Thoracic aorta (tissue), 2 donors: ENCODE data around the gene ZNF385C. TPM values are rescaled to one million over a fixed set of nuclear protein-coding genes. Genes with fewer than 3 reads are reported as not detected.
A peak's percentile ranks its signal among the peaks of the same experiment; 100 is the strongest.

Experiments
- ATAC-seq: fragments of 150-250 bp; one replicate; pipeline ENCODE4 v1.8.0; 2017; ENCODE audit warnings: low read depth; ENCODE audit not compliant: insufficient number of reproducible peaks, low FRiP score
- DNase-seq: peaks from one replicate; pipeline ENCODE4 v3.0.0-alpha.2; 2020; ENCODE audit warnings: low spot score
- H3K27ac ChIP-seq, 2 donors: fragments of 200-600 bp; sonication (generic); 1 replicate in 1 of 2; 2 replicates in 1 of 2; pipeline ENCODE4 v1.5.1; 2016; ENCODE audit warnings: mild to moderate bottlenecking in 2 of 2, moderate library complexity in 2 of 2
- H3K27me3 ChIP-seq: fragments of 200-600 bp; sonication (generic); replicated peaks from 2 replicates; pipeline ENCODE4 v1.6.0; 2016; ENCODE audit warnings: mild to moderate bottlenecking; ENCODE audit not compliant: insufficient read depth
- H3K36me3 ChIP-seq: fragments of 200-600 bp; sonication (generic); one replicate; pipeline ENCODE4 v1.5.1; 2016
- H3K4me1 ChIP-seq, 2 donors: fragments of 200-600 bp; sonication (generic); 1 replicate in 1 of 2; 2 replicates in 1 of 2; pipeline versions ENCODE4 v1.5.1 to v1.6.0; 2016; ENCODE audit warnings: low read depth in 2 of 2, mild to moderate bottlenecking in 1 of 2; ENCODE audit not compliant: control insufficient read depth in 1 of 2
- H3K4me3 ChIP-seq: fragments of 200-600 bp; sonication (generic); 2 replicates; pipeline ENCODE4 v1.5.1; 2016; ENCODE audit warnings: mild to moderate bottlenecking
- H3K9me3 ChIP-seq: fragments of 200-600 bp; sonication (generic); 2 replicates; pipeline ENCODE4 v1.5.1; 2016
- CTCF ChIP-seq: fragments of 200-600 bp; sonication (generic); IDR thresholded peaks from one replicate; pipeline ENCODE4 v1.5.1; 2019; ENCODE audit warnings: antibody characterized with exemption
- total RNA-seq, 2 donors: library from RNA; depleted of rRNA; stranded (reverse); fragments of >200 nt; gene quantifications; one replicate each; pipeline versions ENCODE4 v1.1.0 to v1.2.3, GENCODE V29; 2016

The ZNF385C gene
- total RNA-seq, 2 donors from 2014 or later = not detected

GRCh38 chr17:42071810-42072209 is 26.5 kb downstream of the ZNF385C start:
- Histone ChIP-seq H3K36me3 (no peaks in the 10 kb centered on the region), H3K27me3 (no peaks in the 10 kb centered on the region), H3K4me3 (no peak overlapping the region), H3K9me3 (no peaks in the 10 kb centered on the region), H3K4me1 (peaks cover 6 to 12% of the 10 kb centered on the region in 2 donors), H3K27ac (no peak overlapping the region)
- no peak for TF ChIP-seq CTCF
- ATAC-seq (no peak), DNase-seq (no peak)

GRCh38 chr17:42068979-42069378 is 29.3 kb downstream of the ZNF385C start:
- H3K4me1 ChIP-seq = peaks cover 6 to 15% of the 10 kb centered on the region in 2 donors
- no peak overlapping the region for H3K27ac ChIP-seq
- no peaks in the 10 kb centered on the region for H3K36me3 ChIP-seq
- TF ChIP-seq CTCF = no peak
- no peak for ATAC-seq
- DNase-seq = no peak
- H3K4me3 ChIP-seq = no peak overlapping the region
- H3K27me3 ChIP-seq = no peaks in the 10 kb centered on the region
- no peaks in the 10 kb centered on the region for H3K9me3 ChIP-seq

- Histone ChIP-seq H3K4me1 (peaks cover 4 to 13% of the 10 kb centered on the region in 2 donors), H3K27me3 (no peaks in the 10 kb centered on the region), H3K9me3 (no peaks in the 10 kb centered on the region), H3K36me3 (no peaks in the 10 kb centered on the region), H3K27ac (no peak overlapping the region), H3K4me3 (no peak overlapping the region)
- DNase-seq (no peak), ATAC-seq (peak; percentile 12)
- peak; percentile 90 for TF ChIP-seq CTCF
Observed at GRCh38 chr17:42067371-42068091, 30.7 kb downstream of the ZNF385C start.

- no peak overlapping the region for H3K4me3 ChIP-seq
- H3K27ac ChIP-seq = no peak overlapping the region
- no peak for ATAC-seq
- DNase-seq = no peak
- peaks cover 0 to 4% of the 10 kb centered on the region in 2 donors for H3K4me1 ChIP-seq
- H3K27me3 ChIP-seq = no peaks in the 10 kb centered on the region
- H3K9me3 ChIP-seq = no peaks in the 10 kb centered on the region
- H3K36me3 ChIP-seq = no peaks in the 10 kb centered on the region
- TF ChIP-seq CTCF = no peak
Observed at GRCh38 chr17:42065201-42065600, 33.1 kb downstream of the ZNF385C start.

GRCh38 chr17:42062681-42063080 is 35.6 kb downstream of the ZNF385C start:
- Histone ChIP-seq H3K4me1 (peaks cover 0 to 4% of the 10 kb centered on the region in 2 donors), H3K36me3 (no peaks in the 10 kb centered on the region), H3K9me3 (no peaks in the 10 kb centered on the region), H3K4me3 (no peak overlapping the region), H3K27ac (no peak overlapping the region), H3K27me3 (no peaks in the 10 kb centered on the region)
- ATAC-seq (no peak), DNase-seq (no peak)
- no peak for TF ChIP-seq CTCF
